Transverse colon (tissue), 4 donors: Measurements from ENCODE around the gene SORCS3. TPM values are rescaled to one million over a fixed set of nuclear protein-coding genes. Genes with fewer than 3 reads are reported as not detected.

Source experiments
- DNase-seq: peaks from one replicate; pipeline ENCODE4 v3.0.0-alpha.2; 2019
- H3K27ac ChIP-seq, 4 donors: fragments of 200-600 bp; sonication (generic); 2 replicates each; pipeline ENCODE4 v1.5.1; 2016 to 2018; ENCODE audit warnings: inconsistent platforms in 4 of 4
- H3K27me3 ChIP-seq: fragments of 200-600 bp; sonication (generic); 2 replicates; pipeline ENCODE4 v1.5.1; 2017; ENCODE audit warnings: inconsistent platforms
- H3K36me3 ChIP-seq, 4 donors: fragments of 200-600 bp; sonication (generic); 2 replicates each; pipeline ENCODE4 v1.5.1; 2017 to 2019; ENCODE audit warnings: inconsistent platforms in 4 of 4
- H3K4me1 ChIP-seq, 4 donors: fragments of 200-600 bp; sonication (generic); 2 replicates each; pipeline ENCODE4 v1.5.1; 2017 to 2020; ENCODE audit warnings: inconsistent platforms in 4 of 4
- H3K4me3 ChIP-seq, 4 donors: fragments of 200-600 bp; sonication (generic); 1 replicate in 1 of 4; 2 replicates in 3 of 4; pipeline versions ENCODE4 v1.5.1 to v1.6.1; 2017 to 2019; ENCODE audit warnings: inconsistent platforms in 4 of 4
- H3K9me3 ChIP-seq, 2 donors: fragments of 200-600 bp; sonication (generic); 2 replicates each; pipeline ENCODE4 v1.5.1; 2017 to 2019; ENCODE audit warnings: inconsistent platforms in 2 of 2
- EP300 ChIP-seq: sonication (generic); formaldehyde crosslinking; IDR thresholded peaks from one replicate; pipeline ENCODE4 v1.6.1; 2017; ENCODE audit warnings: antibody characterized with exemption, low read depth
- POLR2A ChIP-seq: fragments of 450-650 bp; IDR thresholded peaks from one replicate; pipeline ENCODE4 v1.6.1; 2016; ENCODE audit warnings: antibody characterized with exemption, mild to moderate bottlenecking, moderate library complexity
- POLR2AphosphoS5 ChIP-seq, 3 donors: sonication (generic); formaldehyde crosslinking; IDR thresholded peaks; one replicate each; pipeline ENCODE4 v1.6.1; 2016; ENCODE audit warnings: antibody characterized with exemption in 3 of 3
- WGBS, 2 donors: methylation state at CpG; one replicate each; pipeline ENCODE4 v1.1.5; 2018; ENCODE audit warnings: low coverage in 1 of 2; 5-methylcytosine and 5-hydroxymethylcytosine counted together
- in situ Hi-C, 4 donors: fragments of 200-750 bp; cut with MboI; loops; one replicate each; pipeline versions ENCODE4 v1.15.0 to v1.15.1; 2017; ENCODE audit warnings: low sequenced_read_pairs in 3 of 4, low pct_ligation_motif_present in 1 of 4, low pct_unique_long_range_greater_than_20kb in 1 of 4
- intact Hi-C: fragments of 100-400 bp; cut with DNase I; formaldehyde crosslinking; loops from one replicate; pipeline ENCODE4 v1.15.1; 2023; ENCODE audit warnings: low total_unique reads
- total RNA-seq, 4 donors: library from RNA; depleted of rRNA; stranded (reverse); fragments of >200 nt; gene quantifications; one replicate each; pipeline ENCODE4 v1.1.0, GENCODE V29; 2016
- TF ChIP-seq, protein P1 (sequence below), 5 experiments: fragments of 200-600 bp in 3 of 5; fragments of 450-650 bp in 2 of 5; sonication (generic) in 3 of 5; IDR thresholded peaks; 1 replicate in 2 of 5; 2 replicates in 3 of 5; pipeline ENCODE4 v1.5.1; 2016 to 2017; ENCODE audit warnings: antibody characterized with exemption in 5 of 5, inconsistent platforms in 3 of 5, mild to moderate bottlenecking in 2 of 5, moderate library complexity in 1 of 5

The SORCS3 gene
- total RNA-seq, 4 donors from 2014 or later, result 0.14 to 0.32 TPM; not detected in 2

DNA sequence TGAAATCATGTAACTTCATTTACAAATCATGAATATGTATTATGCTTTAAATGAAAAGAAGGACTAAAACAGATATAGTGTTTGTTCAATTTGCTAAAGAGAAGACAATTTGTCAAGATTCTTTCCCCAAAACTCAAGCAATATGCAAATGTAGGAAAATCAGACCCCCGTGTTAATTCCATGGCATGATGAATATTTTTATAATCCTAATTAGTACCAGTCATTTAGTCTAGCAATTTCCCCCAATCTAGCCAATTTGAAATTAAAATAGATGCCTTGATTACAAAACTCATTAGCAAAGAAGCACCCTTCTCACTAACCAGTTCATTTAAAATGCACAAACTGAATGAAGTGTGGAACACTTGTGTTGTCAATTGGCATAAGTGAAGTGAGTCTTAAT is 347.6 kb downstream of the SORCS3 start:
- TF ChIP-seq EP300, result no peak
- TF ChIP-seq POLR2AphosphoS5 (IDR thresholded peaks at IDR 0.05), result no peak
- no peak for TF ChIP-seq POLR2A
- TF ChIP-seq, protein P1, sequence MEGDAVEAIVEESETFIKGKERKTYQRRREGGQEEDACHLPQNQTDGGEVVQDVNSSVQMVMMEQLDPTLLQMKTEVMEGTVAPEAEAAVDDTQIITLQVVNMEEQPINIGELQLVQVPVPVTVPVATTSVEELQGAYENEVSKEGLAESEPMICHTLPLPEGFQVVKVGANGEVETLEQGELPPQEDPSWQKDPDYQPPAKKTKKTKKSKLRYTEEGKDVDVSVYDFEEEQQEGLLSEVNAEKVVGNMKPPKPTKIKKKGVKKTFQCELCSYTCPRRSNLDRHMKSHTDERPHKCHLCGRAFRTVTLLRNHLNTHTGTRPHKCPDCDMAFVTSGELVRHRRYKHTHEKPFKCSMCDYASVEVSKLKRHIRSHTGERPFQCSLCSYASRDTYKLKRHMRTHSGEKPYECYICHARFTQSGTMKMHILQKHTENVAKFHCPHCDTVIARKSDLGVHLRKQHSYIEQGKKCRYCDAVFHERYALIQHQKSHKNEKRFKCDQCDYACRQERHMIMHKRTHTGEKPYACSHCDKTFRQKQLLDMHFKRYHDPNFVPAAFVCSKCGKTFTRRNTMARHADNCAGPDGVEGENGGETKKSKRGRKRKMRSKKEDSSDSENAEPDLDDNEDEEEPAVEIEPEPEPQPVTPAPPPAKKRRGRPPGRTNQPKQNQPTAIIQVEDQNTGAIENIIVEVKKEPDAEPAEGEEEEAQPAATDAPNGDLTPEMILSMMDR (IDR thresholded peaks at IDR 0.05), result no peak
- Histone ChIP-seq H3K27me3 (no peaks in the 10 kb centered on the region), H3K27ac (no peak overlapping the region), H3K4me3 (no peak overlapping the region), H3K4me1 (no peaks in the 10 kb centered on the region), H3K36me3 (no peaks in the 10 kb centered on the region), H3K9me3 (no peaks in the 10 kb centered on the region)
- 50 to 65% methylated on average over 1 of the region's 1 CpG for WGBS, 2 donors
- no peak for DNase-seq
- in situ Hi-C loops, result no loop called here
- intact Hi-C loops, result no loop called here

DNA sequence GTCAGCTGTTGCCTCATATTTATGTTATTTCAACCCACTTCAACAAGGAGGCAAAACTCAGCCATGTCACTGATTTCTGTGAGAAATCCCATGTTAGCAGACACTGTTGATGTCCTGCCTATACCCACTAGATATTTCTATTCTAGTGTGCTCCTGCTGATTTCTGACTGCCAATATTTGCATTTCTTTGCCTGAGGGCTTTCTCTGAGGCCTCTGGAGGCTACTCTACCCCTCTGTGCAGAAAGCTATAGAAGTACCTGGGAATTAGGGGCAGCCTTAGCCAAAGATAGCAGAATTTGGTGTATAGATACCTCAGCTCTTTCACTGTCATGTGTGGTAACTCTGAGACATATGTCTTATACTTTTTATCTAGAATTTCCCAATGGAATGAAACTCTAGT is 348.8 kb downstream of the SORCS3 start:
- H3K4me1 ChIP-seq, result no peaks in the 10 kb centered on the region
- intact Hi-C loops, result no loop called here
- H3K4me3 ChIP-seq, result no peak overlapping the region
- H3K36me3 ChIP-seq, result no peaks in the 10 kb centered on the region
- in situ Hi-C loops, result no loop called here
- TF ChIP-seq, protein P1 (IDR thresholded peaks at IDR 0.05), result no peak
- TF ChIP-seq EP300, result no peak
- no peak for TF ChIP-seq POLR2AphosphoS5 (IDR thresholded peaks at IDR 0.05)
- no peak for TF ChIP-seq POLR2A
- H3K9me3 ChIP-seq, result no peaks in the 10 kb centered on the region
- no peaks in the 10 kb centered on the region for H3K27me3 ChIP-seq
- DNase-seq, result no peak
- no peak overlapping the region for H3K27ac ChIP-seq

DNA sequence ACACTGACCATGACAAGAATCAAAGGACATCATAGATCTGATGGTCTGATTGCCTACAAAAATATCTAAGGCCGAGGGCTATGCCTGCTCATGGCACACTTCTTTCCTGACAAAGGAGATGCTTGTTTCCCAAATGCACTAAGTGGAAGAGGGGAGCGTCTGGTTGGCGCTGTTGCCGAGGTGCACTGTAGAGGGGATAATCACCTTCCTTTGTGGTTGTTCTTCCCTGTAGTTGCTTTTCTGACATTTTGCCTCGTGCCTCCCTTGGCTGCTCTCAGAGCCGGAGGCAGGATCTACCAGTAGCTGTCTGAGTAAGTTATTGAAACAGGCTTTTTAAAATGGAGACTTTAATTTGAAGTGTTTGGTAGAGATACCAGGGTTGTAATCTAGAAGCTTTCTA is 352.0 kb downstream of the SORCS3 start:
- Histone ChIP-seq H3K36me3 (no peaks in the 10 kb centered on the region), H3K27ac (no peak overlapping the region), H3K27me3 (no peaks in the 10 kb centered on the region), H3K9me3 (no peaks in the 10 kb centered on the region), H3K4me3 (no peak overlapping the region), H3K4me1 (no peaks in the 10 kb centered on the region)
- intact Hi-C loops (no loop called here), in situ Hi-C loops (no loop called here)
- TF ChIP-seq EP300 (no peak), POLR2A (no peak), POLR2AphosphoS5 (IDR thresholded peaks at IDR 0.05) (no peak)
- TF ChIP-seq, protein P1 (IDR thresholded peaks at IDR 0.05), result no peak
- no peak for DNase-seq
- 72% methylated on average over 6 of the region's 6 CpGs; no CpG with 5 or more reads in 1 of the 2 donors for WGBS, 2 donors

DNA sequence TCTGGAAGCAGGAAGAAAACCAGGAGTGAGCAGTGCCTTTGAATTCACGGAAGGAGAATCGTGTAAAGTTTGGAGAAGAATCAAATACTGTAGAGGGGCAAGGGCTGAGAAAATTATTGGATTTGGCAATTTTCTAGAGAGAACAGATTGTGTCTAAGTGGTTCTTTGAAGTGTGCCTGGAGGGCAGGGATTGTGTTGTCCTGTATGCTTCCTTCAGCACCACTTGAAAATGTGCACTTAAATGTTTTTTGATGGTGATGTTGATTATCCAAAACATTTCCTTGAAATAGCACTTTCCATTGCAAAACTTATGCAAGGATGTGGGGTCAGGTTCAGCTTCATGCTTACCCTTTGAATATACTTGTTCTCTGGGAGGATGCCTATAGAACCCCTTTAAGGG is 360.2 kb downstream of the SORCS3 start:
- no peak overlapping the region for H3K4me3 ChIP-seq
- no peaks in the 10 kb centered on the region for H3K9me3 ChIP-seq
- TF ChIP-seq, protein P1 (IDR thresholded peaks at IDR 0.05), result no peak
- TF ChIP-seq EP300 (no peak), POLR2A (no peak), POLR2AphosphoS5 (IDR thresholded peaks at IDR 0.05) (no peak)
- no peak for DNase-seq
- no peaks in the 10 kb centered on the region for H3K36me3 ChIP-seq
- WGBS, 2 donors, result 90 to 92% methylated on average over 2 of the region's 2 CpGs
- H3K4me1 ChIP-seq, result no peaks in the 10 kb centered on the region
- intact Hi-C loops, result no loop called here
- in situ Hi-C loops, result no loop called here
- H3K27me3 ChIP-seq, result no peaks in the 10 kb centered on the region
- H3K27ac ChIP-seq, result no peak overlapping the region
